HG03097 (cell line): Measurements from ENCODE around the gene BCKDK.
"Not testable (repeated sequence)": the region's sequence is repeated elsewhere in the genome, so short reads cannot be mapped to it uniquely, and the experiment has no call there.

Experiments
- ATAC-seq: cut with Tn5 transposase; IDR thresholded peaks from one replicate; pipeline ENCODE4 v1.9.1; 2021; ENCODE audit not compliant: unreplicated experiment, low FRiP score

Gene BCKDK

DNA sequence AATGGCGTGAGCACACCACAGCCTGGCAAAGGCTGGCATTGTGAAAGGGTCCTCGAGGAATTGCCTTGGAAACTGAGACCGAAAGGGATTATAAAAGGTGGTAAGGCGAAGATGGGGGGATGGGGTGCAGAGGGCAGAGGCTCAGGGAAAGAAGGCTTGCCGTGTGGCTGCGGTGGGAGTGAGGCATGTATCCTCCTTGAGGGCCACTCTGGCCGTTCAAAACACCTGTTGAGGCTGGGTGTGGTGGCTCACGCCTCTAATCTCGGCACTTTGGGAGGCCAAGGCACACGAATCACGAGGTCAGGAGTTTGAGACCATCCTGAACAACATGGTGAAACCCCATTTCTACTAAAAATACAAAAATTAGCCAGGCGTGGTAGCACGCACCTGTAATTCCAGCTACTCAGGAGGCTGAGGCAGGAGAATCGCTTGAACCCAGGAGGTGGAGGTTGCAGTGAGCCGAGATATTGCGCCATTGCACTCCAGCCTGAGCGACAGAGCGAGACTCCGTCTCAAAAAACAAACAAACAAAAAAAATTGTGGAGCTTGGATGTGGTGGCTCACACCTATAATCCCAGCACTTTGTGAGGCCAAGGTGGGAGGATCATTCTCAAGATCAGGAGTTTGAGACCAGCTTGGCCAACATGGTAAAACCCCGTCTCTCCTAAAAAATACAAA is 28.8 kb downstream of the BCKDK start:
- ATAC-seq = not testable (repeated sequence)

DNA sequence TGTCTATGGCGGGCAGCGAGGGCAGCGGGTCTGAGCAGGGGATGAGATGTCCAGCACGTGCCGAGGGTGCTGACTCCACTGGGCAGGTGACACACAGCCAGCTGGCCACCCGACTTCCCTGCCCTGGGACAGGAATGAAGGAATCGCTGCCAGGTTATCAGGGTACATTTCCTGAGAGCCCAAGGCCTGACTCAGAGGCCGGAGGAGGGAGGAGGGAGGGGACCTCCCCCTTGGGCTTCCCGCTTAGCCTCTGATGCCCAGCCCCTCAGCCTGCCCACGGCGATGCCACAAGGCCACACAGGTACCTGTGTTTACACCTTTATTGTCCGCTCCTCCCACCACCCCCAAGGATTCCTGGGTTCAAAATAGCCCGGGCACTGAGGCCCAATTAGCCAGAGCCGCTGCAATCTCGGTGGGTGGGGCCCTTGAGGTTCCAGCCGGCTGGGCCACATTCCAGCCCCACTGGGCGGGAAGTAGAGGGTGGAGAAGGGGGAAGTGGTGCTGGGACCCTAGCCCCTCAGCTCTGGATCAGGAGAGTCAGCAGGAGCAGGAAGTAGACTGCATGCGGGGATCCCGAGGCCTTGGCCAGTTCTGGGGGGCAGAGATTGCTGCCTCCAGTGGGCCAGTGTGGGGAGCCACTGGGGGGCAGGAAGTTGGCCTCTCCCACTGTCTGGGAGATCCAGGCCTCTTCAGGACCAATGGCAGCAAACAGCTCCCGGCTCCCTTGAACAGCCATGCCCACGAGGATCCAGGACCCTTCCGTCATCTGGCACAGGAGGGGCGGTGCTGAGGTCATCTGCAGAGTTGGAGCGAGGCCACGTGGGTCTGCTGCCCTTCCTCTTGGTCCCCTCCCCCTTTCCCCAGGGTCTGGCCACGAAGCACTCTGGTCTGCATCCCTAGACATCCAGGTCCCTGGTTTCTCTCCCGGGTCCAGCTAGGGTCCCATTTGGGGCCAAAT is 30.7 kb downstream of the BCKDK start:
- ATAC-seq = no peak

DNA sequence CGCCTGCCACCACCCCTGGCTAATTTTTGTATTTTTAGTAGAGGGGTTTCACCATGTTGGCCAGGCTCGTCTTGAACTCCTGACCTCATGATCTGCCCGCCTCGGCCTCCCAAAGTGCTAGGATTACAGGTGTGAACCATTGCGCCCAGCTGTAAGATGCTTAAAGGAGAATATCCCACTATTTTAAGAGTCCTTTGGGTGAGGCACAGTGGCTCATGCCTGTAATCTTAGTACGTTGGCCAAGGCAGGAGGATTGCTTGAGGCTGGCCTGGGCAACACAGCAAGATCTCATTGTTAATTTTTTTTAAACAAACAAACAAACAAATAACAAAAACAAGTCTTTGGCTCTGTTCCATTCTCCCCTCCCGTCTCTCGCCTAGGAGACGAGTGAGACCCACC is 32.9 kb downstream of the BCKDK start:
- ATAC-seq = not testable (repeated sequence)

DNA sequence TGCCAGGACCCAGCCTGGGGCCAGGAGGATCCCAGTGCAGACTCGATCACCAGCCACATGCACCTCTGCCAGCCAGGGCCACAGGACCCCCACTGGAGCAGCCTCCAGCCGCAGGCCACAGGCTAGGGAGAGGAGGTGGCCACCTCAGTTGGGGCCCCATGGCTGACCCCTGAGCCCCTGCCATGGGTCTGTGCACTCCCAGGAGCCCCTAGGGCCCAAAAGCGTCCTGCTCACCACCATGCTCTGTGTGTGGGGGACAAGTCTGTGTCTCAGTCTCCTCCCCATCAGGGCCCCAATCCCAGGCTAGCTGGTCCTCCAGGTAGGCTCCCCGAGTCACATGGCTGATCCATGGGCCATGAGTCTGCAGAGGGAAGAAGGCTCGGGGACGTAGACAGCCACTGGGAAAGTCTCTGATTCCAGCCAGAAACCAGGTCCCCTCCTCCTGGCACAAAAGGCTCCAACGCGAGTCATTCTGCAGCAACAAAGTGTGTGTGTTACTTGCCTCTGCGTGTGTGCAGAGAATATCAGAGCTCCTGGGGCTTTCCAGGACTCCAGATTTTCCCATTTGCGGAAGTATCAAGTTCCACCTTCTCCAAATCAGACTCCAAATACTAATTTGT is 33.4 kb downstream of the BCKDK start:
- ATAC-seq = no peak

DNA sequence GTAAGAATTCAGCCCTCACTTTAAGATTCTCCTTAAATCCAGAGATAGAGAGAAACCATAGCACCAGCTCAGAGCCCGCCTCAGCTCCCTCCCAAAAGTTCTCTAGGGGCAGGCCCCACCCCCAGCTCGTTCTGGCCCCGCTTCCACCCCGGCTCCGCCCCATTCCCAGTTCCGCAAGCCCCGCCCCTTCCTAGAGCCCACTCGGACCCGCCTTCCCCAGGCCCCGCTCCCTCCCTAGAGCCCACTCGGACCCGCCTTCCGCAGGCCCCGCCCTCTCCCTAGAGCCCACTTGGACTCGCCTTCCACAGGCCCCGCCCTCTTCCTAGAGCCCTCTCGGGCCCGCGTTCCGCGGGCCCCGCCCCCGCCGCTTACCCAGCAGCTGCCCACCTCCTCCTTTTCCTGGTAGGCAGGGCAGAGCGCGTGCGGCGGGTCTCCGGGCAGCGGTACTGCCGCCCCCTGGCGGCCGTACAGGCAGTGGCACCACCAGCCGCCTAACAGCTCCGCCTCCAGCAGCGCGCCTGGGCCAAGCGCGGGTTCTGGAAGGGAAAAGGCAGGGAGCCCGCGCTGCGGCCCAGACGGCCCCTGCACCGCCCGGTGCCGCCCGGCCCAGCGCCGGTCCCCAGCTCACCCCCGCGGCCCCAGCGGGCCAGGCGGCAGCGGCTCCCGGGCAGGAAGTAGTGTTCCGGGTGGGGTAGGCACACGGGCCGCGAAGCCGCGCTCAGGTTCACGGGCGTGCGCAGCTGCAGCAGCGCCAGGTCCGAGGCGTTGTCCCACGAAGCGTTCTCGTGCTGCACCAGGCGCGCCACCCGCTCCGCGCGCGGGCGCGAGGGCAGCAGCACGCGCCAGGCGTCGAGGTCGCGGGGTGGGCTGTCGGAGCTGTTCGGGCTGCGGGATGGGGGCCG is 34.2 kb downstream of the BCKDK start:
- peak; percentile 88 for ATAC-seq

DNA sequence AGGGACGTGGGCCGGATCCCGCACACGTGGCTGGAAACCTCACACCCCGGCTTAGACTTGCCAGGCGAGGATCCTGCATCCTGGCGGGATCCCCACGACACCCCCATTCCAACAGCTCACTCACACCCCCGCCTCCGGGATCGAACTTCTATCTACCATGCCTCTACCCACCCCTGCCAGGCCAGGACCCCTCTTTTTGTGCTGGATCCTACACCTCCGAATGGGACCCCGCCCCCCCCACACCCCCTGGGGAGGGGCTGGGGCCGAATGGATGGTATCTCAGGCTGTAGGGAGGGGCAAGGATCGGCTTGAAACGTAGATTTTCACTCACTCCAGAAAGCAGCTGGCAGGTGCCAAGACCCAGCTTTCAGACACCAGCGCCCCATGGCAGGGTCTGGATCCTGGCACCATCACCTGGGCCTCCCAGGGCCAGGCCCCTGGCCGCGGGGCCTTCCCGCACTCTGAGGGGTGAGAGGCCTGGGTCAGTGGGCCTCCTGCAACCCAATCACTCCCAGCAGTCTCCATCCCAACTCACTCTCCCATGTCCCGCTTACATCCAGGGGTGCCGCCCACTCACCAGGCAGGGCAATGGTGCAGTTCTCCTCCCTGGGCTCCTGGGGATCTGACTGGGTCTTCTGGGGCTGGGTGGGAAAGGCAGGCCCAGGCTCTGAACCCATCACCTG is 35.0 kb downstream of the BCKDK start:
- no peak for ATAC-seq

DNA sequence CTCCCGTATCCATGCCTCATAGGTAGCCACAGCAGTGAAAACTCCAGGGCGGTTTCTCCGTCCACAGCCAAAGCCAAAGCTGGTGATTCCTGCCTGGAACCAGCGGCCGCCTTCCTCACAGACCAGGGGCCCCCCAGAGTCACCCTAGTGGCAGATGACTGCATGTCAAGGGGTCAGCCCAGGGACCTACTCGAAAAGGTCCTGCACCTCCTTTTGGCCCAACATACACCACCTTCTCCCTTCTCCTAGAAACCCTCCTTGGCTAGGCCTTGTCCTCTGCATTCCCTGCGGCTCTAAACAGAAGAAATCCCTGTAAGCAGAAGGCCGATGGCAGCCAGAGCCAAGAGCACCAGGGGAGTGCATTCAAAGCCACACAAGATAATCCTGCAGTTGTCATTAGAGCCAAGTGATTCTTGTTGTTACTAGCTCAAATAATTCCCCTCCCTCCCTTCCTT is 35.5 kb downstream of the BCKDK start:
- no peak for ATAC-seq

DNA sequence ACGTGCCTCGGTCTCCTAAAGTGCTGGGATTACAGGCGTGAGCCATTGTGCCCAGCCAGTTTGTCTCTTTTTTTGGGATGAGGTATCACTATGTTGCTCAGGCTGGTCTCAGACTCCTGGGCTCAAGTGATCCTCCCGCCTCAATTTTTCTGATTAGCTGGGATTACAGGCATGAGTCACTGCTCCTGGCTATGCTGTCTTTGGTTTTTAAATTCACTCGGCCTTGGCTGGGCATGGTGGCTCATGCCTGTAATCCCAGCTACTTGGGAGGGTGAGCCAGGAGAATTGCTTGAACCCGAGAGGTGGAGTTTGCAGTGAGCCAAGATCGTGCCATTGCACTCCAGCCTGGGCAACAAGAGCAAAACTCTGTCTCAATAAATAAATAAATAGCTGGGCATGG is 36.2 kb downstream of the BCKDK start:
- not testable (repeated sequence) for ATAC-seq

DNA sequence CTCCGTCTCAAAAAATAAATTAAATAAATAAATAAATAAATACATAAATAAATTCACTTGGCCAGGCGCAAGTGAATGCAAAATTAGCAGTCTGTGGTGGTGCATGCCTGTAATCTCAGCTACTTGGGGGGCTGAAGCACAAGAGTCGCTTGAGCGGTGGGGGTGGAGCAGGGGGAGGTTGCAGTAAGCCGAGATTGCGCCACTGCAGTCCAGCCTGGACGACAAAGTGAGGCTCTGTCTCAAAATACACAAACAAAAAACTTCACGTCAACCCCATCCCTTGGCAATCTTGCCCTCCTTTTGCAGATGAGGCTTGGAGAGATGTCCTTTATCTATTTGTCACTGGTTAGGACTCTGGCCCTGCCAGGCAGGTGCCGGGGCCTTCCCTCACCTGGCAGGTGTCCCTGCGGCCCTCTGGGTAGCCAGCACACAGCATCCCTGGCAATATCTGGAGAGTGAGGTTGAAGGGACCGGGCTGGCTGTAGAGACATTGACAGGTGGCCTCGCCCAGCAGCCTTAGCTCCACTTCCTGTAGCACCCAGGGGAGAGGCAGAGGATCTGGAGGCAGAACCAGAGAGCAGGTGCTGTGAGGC is 37.3 kb downstream of the BCKDK start:
- ATAC-seq = no peak

DNA sequence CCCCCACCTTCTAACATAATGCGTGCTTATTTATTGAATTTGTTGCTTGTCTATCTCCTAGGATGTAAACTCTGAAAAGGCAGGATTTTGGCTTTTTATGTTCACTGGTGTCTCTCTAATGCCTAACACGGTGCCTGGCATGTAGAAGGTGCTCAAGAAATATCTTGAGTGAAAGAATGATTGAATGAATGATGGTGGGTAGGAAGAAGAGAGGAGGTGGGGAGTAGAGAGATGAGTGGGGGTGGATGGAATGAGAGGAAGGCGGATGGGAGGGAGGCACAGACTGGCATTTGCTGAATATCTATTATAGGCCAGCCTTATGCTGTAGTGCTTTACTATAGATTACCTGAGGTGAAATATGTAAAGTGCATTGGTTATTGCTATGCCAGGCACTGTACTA is 39.4 kb downstream of the BCKDK start:
- ATAC-seq = no peak

DNA sequence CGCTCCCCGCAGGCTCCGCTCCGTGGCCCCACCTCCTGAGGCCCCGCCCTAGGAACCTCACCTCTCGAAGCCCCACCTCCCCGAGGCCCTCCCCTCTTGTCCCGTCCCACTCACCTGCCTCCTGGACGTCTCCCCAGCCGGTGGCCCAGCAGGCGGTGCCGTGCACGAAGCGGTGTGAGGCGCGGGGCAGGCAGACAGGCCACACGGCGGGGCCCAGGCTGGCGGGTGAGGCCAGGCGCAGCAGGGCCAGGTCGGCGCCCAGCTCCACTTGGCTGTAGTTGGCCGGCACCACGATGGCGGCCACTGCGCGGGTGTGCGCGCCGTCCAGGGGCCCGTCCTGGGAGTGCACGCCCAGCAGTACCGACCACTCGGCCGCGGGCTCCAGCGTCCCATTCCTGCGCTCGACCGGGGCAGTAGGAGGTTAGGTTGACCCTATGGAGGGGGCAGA is 40.1 kb downstream of the BCKDK start:
- ATAC-seq = no peak

DNA sequence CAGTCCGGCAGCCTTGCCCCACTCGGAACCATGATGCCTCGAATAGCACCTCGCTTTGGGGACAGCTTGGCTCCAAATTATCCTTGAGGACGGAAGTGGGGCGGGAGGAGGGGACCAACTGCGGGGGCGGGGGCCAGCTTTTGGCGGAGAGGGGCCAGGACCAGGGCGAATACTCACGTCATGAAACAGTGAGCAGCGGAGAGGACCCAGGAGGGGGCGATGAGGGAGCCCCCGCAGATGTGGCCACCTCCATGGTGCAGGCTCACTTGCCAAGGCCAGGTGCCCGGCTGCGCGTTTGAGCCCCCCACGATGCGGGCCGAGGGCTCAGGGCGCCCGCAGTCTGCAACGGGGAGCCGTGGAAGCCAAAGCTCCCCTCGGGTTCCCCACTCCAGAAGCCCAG is 40.7 kb downstream of the BCKDK start:
- ATAC-seq = no peak

DNA sequence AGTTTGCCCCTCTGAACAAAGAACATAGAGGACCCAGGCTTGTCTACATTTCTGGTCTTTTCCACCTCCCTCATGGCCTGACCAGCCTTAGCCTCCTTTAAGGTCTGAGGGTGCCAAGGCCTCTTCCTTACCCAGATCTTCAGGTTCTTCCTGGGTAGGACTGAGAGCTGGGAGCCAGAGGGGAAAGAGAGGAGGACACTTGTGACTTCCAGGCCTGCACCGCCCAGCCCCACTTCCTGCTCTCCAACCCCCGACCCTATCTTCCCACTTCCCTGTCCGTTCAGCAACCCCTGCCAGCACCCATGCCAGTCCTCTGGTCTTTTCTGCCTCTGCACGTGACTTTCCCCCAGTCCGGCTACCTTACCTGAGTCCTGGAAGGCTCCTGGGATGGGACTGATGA is 41.1 kb downstream of the BCKDK start:
- no peak for ATAC-seq

DNA sequence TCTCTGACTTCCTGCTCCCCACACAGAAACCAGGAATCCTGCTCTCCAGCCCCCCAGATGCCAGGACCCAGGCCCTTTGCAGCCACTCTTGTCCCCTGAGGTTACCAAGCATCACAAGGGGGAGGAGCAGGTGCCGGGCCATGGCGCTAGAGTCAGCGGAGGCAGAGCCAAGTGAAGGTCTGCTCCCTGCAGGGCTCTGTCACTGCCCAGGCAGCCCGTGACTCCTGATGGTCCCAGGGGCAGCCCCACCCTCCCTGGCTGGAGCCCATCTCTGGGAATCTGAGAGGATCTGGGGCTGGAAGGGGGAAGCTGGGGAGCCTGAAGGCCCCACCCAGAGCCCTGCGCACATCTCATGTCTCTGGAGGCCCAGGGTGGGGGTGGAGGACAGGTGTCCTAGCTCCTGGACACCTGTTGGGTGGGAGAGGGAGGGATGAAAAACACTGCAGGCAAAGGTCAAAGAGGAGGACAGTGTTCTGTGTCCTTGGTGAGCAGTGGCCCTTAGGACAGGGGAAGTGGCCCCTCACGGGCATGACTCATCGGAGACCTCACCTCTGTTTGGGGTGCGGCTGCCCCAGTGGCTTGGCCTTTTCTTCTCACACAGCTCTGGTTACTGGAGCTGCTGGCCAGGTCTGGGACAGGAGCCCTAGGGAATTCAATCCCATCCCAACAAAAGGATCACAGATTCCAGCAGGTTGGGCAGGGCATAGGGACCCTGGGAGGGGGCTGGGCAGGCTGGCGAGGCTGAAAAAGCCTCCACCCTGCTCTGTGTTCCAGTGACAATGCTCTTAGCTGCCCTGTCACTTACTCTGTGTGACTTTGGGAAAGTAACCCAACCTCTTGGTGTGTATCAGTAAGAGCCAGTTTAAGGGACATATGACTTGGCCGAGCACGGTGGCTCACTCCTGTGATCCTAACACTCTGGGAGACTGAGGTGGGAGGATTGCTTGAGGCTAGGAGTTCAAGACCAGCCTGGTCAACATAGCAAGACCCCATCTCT is 42.0 kb downstream of the BCKDK start, which contains the start of gene PRSS36:
PRSS36 (minus strand) TSS at position 173 of the 997 bp plus-strand sequence; CDS start at position 142, 31 bp downstream.
- no peak for ATAC-seq

DNA sequence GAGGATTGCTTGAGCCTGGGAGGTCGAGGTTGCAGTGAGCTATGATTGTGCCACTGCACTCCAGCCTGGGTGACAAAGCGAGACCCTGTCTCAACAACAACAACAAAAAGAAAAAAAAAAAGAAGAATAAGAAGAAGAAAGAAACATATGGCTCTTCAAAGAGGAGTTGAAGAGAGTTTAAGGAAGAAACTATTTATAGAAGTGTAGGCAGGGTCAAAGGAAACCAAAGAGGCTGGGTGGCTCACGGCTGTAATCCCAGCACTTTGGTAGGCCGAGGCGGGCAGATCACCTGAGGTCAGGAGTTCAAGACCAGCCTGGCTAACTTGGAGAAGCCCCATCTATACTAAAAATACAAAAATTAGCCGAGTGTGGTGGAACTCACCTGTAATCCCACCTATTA is 42.8 kb downstream of the BCKDK start:
- not testable (repeated sequence) for ATAC-seq

DNA sequence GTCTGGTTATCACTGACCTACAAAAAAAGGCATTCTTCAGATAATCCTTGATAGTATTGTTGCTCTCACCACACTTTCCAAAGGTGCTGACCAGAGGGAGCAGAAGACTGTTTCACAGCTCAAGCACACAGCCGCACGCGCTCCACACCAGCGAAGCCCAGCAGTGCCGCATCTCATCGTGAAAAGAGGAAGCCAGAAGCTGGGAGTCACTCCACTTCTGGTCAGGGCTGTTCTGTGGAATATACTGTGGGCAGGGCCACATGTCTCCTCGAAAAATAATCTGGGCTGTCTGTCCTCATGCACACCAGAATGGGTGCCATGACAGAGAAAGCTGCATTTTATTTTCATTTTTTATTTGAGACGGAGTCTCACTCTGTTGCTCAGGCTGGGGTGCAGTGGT is 49.0 kb downstream of the BCKDK start:
- no peak for ATAC-seq
